ENCODE measurements around the gene ST3GAL5. TPM values are rescaled to one million over a fixed set of nuclear protein-coding genes. Genes with fewer than 3 reads are reported as not detected.

Gene ST3GAL5
- total and polyA plus RNA-seq, 2 donors (not counting 1 experiment from before 2014, with no cell fraction given), result 6.2 to 10.9 TPM

GRCh38 chr2:85905891-85906290 lies 17.1 kb upstream of the ST3GAL5 start:
- no peak for TF ChIP-seq EZH2 (IDR thresholded peaks at IDR 0.05; ENCODE audit: low read length, missing control alignments)
- no peak for TF ChIP-seq CTCF (conservative IDR thresholded peaks at IDR 0.05 in 1 of 2, IDR thresholded peaks at IDR 0.05 in 1 of 2; ENCODE audit: low read depth in 1 of 2, low read length in 2 of 2)
- DNase-seq (ENCODE audit: low read depth in 2 of 2), result no peak
- Histone ChIP-seq H4K20me1 (ENCODE audit: control insufficient read depth, extremely low read depth, insufficient read depth, low read length) (no peaks in the 10 kb centered on the region), H3K9ac (ENCODE audit: insufficient read depth, low read length) (no peak overlapping the region), H3K36me3 (ENCODE audit: control insufficient read depth, insufficient read depth, low read length) (no peaks in the 10 kb centered on the region), H3K4me2 (ENCODE audit: extremely low read depth, insufficient read depth, low read length) (no peak overlapping the region), H3K27ac (ENCODE audit: insufficient read depth, low read length) (no peak overlapping the region), H3K4me1 (ENCODE audit: control insufficient read depth, extremely low read depth, insufficient read depth, low read length) (no peaks in the 10 kb centered on the region), H3K27me3 (ENCODE audit: control insufficient read depth, insufficient read depth, low read length) (peaks cover 14% of the 10 kb centered on the region), H2AFZ (ENCODE audit: low read length) (no peak overlapping the region), H3K9me3 (ENCODE audit: control insufficient read depth, insufficient read depth, low read depth, low read length) (no peaks in the 10 kb centered on the region), H3K4me3 (replicated peaks in 1 of 4; ENCODE audit: control extremely low read depth in 1 of 4, insufficient read depth in 1 of 4, low read depth in 3 of 4, low read length in 4 of 4) (no peak overlapping the region), H3K79me2 (ENCODE audit: control insufficient read depth, insufficient read depth, low read length) (no peaks in the 10 kb centered on the region)

GRCh38 chr2:85905187-85905666 lies 16.4 kb upstream of the ST3GAL5 start:
- no peak overlapping the region for H3K4me2 ChIP-seq (ENCODE audit: extremely low read depth, insufficient read depth, low read length)
- H3K79me2 ChIP-seq (ENCODE audit: control insufficient read depth, insufficient read depth, low read length), result no peaks in the 10 kb centered on the region
- peaks cover 14% of the 10 kb centered on the region for H3K27me3 ChIP-seq (ENCODE audit: control insufficient read depth, insufficient read depth, low read length)
- H3K36me3 ChIP-seq (ENCODE audit: control insufficient read depth, insufficient read depth, low read length), result no peaks in the 10 kb centered on the region
- H2AFZ ChIP-seq (ENCODE audit: low read length), result no peak overlapping the region
- no peak overlapping the region for H3K27ac ChIP-seq (ENCODE audit: insufficient read depth, low read length)
- no peak overlapping the region for H3K4me3 ChIP-seq (replicated peaks in 1 of 4; ENCODE audit: control extremely low read depth in 1 of 4, insufficient read depth in 1 of 4, low read depth in 3 of 4, low read length in 4 of 4)
- peak in 1 of 2 donors; percentile 89 for DNase-seq (ENCODE audit: low read depth in 2 of 2)
- H3K9me3 ChIP-seq (ENCODE audit: control insufficient read depth, insufficient read depth, low read depth, low read length), result no peaks in the 10 kb centered on the region
- H3K9ac ChIP-seq (ENCODE audit: insufficient read depth, low read length), result no peak overlapping the region
- H4K20me1 ChIP-seq (ENCODE audit: control insufficient read depth, extremely low read depth, insufficient read depth, low read length), result no peaks in the 10 kb centered on the region
- H3K4me1 ChIP-seq (ENCODE audit: control insufficient read depth, extremely low read depth, insufficient read depth, low read length), result no peaks in the 10 kb centered on the region
- no peak for TF ChIP-seq CTCF (conservative IDR thresholded peaks at IDR 0.05 in 1 of 2, IDR thresholded peaks at IDR 0.05 in 1 of 2; ENCODE audit: low read depth in 1 of 2, low read length in 2 of 2)
- TF ChIP-seq EZH2 (IDR thresholded peaks at IDR 0.05; ENCODE audit: low read length, missing control alignments), result no peak

- peaks cover 14% of the 10 kb centered on the region for H3K27me3 ChIP-seq (ENCODE audit: control insufficient read depth, insufficient read depth, low read length)
- no peaks in the 10 kb centered on the region for H3K79me2 ChIP-seq (ENCODE audit: control insufficient read depth, insufficient read depth, low read length)
- TF ChIP-seq EZH2 (IDR thresholded peaks at IDR 0.05; ENCODE audit: low read length, missing control alignments), result no peak
- no peak for TF ChIP-seq CTCF (conservative IDR thresholded peaks at IDR 0.05 in 1 of 2, IDR thresholded peaks at IDR 0.05 in 1 of 2; ENCODE audit: low read depth in 1 of 2, low read length in 2 of 2)
- no peaks in the 10 kb centered on the region for H3K36me3 ChIP-seq (ENCODE audit: control insufficient read depth, insufficient read depth, low read length)
- no peaks in the 10 kb centered on the region for H3K9me3 ChIP-seq (ENCODE audit: control insufficient read depth, insufficient read depth, low read depth, low read length)
- no peak for DNase-seq (ENCODE audit: low read depth in 2 of 2)
- H3K4me3 ChIP-seq (replicated peaks in 1 of 4; ENCODE audit: control extremely low read depth in 1 of 4, insufficient read depth in 1 of 4, low read depth in 3 of 4, low read length in 4 of 4), result no peak overlapping the region
- no peaks in the 10 kb centered on the region for H3K4me1 ChIP-seq (ENCODE audit: control insufficient read depth, extremely low read depth, insufficient read depth, low read length)
- no peak overlapping the region for H3K27ac ChIP-seq (ENCODE audit: insufficient read depth, low read length)
- H2AFZ ChIP-seq (ENCODE audit: low read length), result no peak overlapping the region
- no peaks in the 10 kb centered on the region for H4K20me1 ChIP-seq (ENCODE audit: control insufficient read depth, extremely low read depth, insufficient read depth, low read length)
- no peak overlapping the region for H3K9ac ChIP-seq (ENCODE audit: insufficient read depth, low read length)
- H3K4me2 ChIP-seq (ENCODE audit: extremely low read depth, insufficient read depth, low read length), result no peak overlapping the region
These were observed 15.1 kb upstream of the ST3GAL5 start for GRCh38 chr2:85903849-85904248.

All from fibroblast of lung (primary cell).